Activated CD8-positive, alpha-beta memory T cell treated with anti-CD3 and anti-CD28 coated beads, Interleukin-2, amount 50 U/mL, for 24 hours (primary cell): ENCODE results near the gene MED9.

Source experiments
- DNase-seq: peaks from one replicate; pipeline ENCODE4 v3.0.0-alpha.2; 2020; ENCODE audit errors: extremely low read depth

Gene MED9

GRCh38 chr17:17537311-17538099 is 60.7 kb downstream of the MED9 start:
- DNase-seq = no peak

GRCh38 chr17:17538417-17539391 is 61.9 kb downstream of the MED9 start:
- DNase-seq = no peak

GRCh38 chr17:17539591-17539990 is 62.8 kb downstream of the MED9 start:
- DNase-seq = no peak

- DNase-seq = no peak
Observed at GRCh38 chr17:17540278-17540906, 63.6 kb downstream of the MED9 start.

- no peak for DNase-seq
Observed at GRCh38 chr17:17540935-17541639, 64.3 kb downstream of the MED9 start.

- DNase-seq = no peak
Observed at GRCh38 chr17:17541640-17542001, 64.8 kb downstream of the MED9 start.
